OCI-LY3 (cell line): ENCODE measurements around the gene PTAR1.

ENCODE experiments used
- CTCF ChIP-seq: fragments of 200-600, 300-600 bp; sonication (generic); IDR thresholded peaks from 2 replicates; pipeline ENCODE4 v1.5.1; 2014; ENCODE audit warnings: antibody characterized with exemption, low read length, low read depth
- EZH2phosphoT487 ChIP-seq: fragments of 200-600 bp; shearing (Covaris generic); IDR thresholded peaks from 2 replicates; pipeline ENCODE4 v1.6.1; 2018; ENCODE audit warnings: antibody characterized with exemption, mixed run types, low read depth

- TF ChIP-seq CTCF, result no peak
- TF ChIP-seq EZH2phosphoT487, result no peak
Observed at GRCh38 chr9:69748304-69748703, 11.5 kb downstream of the PTAR1 start.
